ENCODE results near the gene ACSL6. TPM values are rescaled to one million over a fixed set of nuclear protein-coding genes. Genes with fewer than 3 reads are reported as not detected.

The ACSL6 gene
- polyA plus RNA-seq, 3 donors: 0.11 to 0.64 (median 0.15) TPM

DNA sequence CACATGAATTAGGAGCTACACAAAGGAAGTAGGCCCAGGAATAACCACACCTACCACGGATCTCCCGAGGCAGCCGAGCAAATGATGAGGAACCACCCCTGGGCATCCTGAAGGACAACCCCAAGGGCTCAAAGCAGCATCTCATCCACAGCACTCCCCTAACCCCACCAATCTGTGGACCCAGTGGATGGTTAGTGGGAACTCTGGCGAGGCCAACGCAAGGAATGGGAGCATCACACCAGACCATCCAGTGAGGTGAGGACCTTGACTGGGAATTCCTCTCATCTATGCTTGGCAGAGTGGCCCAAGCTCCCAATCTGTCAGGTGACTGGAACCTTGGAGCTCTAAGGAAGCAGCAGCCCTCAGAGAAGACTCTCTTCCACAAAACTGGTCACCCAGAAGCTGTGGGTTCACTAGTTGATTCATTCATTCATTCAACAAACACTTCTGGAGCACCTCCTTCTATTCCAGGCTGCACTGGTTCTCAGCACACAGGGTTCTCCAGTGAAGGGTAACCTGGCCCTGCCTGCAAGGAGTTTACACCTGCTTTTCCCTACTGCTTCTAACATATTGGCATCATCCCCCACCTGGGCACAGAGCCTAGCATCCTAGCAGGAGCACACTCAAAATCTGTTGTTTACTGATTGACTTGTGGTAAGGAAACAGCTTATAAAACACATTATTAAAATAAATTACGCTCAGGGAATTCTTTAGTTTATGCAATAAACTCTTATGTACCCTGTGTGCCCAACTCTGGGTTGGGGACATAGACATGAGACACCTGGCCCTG lies 4.9 kb downstream of the ACSL6 start:
- no peak overlapping the region for H3K27ac ChIP-seq (ENCODE audit: low read depth, low read length)
- WGBS, 3 donors: 86 to 89% (median 87%) methylated on average over 6 of the region's 6 CpGs

DNA sequence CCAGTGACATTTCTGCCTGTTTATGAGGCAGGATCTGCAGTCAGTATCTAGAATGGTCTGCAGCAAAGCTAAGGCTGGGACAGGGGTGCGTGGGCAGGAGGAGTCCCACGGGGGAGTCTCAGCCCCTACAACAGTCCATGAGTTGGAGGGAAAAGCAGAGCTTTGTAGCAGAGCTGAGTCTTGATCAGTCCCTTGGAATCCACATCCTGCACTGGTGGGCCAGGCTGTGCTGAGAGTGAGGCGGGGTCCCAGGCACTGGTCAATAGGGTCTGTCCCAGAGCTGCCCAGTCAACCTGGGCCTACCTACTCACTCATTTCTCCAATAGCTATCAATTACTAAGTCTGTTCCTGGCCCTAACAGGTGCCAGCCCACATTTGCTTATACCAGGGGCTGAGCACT lies 5.9 kb downstream of the ACSL6 start:
- no peak overlapping the region for H3K27ac ChIP-seq (ENCODE audit: low read depth, low read length)
- WGBS, 3 donors: 86 to 94% (median 93%) methylated on average over 3 of the region's 3 CpGs

DNA sequence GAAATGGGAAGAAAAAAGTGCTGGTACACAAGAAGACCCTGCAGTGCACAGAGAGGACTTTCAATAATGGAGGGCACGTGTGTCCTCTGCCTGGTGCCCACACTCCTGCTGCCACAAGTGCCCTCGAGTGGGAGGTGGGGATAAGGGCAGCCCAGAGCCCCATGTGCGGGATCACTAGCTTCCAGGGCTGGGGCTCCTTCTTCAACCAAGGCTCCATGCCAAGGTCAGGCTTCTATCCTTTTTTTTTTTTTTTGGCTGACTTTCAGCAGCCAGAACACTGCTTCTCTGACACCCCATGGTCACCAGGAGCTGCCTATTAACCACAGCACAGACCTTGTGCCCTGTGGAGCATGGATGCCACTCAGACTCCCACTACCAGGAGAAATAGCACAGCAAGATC lies 7.5 kb downstream of the ACSL6 start:
- 60 to 85% (median 75%) methylated on average over 3 of the region's 3 CpGs for WGBS, 3 donors
- no peak overlapping the region for H3K27ac ChIP-seq (ENCODE audit: low read depth, low read length)

DNA sequence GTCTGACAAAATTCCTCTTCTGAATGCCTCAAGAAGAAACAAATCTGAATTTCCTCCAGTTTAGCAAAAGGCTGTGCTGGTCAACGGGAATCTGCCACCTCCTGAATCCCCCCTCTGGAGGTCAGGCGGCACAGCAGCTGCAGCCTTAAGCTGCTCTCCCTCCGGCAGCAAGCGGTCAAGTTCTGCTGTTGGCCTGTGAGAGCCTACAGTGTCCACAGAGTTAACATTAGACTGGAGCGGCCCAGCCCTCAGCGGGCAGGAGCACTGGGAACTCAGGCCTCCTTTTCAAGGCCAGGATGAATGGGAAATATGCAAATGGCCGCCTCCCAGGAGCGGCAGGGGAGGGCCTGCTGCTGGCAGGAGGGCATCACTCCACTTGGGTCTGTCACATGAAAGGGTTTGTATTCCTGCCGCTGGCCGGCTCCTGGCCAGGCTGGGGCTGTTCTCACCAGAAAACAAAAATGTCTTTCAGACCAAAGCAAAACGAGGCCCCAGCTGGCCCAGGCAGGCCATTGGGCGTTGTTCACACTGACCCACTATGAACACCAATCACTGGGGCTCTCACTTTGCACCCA lies 8.2 kb downstream of the ACSL6 start:
- no peak overlapping the region for H3K27ac ChIP-seq (ENCODE audit: low read depth, low read length)
- WGBS, 3 donors: 28 to 66% (median 57%) methylated on average over 12 of the region's 12 CpGs

DNA sequence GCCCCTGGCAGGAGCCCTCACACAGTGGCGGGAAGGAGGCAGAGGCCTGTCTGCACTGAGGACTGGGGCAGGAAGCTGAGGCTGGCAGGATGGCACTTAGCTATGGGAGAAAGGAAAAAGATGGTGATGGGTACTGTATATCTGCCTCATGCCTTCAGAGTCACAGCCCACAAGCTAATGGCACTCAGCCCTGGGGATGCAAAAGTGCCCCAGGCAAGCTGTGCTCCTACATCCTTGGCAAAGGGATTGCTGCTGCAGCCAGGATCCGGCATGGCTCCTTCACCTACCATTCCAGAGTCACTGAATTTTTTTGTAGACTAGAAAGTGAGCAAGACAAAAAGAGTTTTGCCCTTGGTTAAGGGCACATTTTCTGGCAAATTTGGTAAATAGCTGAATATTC lies 8.7 kb downstream of the ACSL6 start:
- 81 to 88% (median 84%) methylated on average over 2 of the region's 2 CpGs for WGBS, 3 donors
- no peak overlapping the region for H3K27ac ChIP-seq (ENCODE audit: low read depth, low read length)

DNA sequence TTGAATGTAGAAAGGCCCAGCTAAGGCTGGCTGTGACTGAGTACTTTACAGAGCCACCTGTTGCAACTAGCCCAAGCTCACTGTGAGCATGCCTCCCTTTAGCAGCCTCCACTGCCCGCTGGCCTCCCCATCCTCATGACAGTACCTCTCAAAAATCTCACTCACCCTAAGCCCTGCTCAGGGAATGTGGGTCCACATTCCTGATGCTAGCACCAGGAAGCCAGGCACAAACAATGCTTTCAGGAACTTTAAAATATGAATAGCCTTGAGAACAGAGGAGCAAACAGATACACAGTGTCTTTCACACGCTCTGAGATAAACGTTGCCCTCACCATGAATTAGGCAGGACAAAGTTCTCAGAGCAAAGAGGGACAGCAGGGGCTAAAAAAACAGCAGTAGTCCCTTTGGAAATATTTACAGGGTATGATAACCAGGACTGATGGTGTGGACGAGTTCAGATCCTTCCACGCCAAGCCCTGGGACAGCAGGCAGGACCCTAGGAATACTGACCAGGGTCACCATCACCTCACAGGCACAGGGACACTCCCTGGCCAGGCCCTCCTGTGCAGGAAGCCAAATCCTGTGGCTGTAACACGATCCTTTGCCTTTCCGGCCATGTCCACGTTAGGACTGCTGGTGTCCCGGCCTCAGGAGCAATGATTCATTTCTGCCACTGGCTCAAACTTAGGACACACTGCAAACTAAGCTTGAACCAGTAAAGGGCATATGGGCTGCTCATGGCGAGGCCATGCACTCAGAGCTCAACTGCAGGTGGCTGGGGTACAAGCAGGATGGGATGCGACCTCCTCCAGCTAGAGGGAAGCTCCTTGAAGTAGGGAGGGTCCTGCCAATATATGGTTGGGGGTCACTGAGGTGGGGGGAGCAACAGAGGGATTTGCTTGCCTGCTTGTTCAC lies 9.6 kb downstream of the ACSL6 start:
- no peak overlapping the region for H3K27ac ChIP-seq (ENCODE audit: low read depth, low read length)
- 54 to 69% (median 65%) methylated on average over 11 of the region's 11 CpGs for WGBS, 3 donors

DNA sequence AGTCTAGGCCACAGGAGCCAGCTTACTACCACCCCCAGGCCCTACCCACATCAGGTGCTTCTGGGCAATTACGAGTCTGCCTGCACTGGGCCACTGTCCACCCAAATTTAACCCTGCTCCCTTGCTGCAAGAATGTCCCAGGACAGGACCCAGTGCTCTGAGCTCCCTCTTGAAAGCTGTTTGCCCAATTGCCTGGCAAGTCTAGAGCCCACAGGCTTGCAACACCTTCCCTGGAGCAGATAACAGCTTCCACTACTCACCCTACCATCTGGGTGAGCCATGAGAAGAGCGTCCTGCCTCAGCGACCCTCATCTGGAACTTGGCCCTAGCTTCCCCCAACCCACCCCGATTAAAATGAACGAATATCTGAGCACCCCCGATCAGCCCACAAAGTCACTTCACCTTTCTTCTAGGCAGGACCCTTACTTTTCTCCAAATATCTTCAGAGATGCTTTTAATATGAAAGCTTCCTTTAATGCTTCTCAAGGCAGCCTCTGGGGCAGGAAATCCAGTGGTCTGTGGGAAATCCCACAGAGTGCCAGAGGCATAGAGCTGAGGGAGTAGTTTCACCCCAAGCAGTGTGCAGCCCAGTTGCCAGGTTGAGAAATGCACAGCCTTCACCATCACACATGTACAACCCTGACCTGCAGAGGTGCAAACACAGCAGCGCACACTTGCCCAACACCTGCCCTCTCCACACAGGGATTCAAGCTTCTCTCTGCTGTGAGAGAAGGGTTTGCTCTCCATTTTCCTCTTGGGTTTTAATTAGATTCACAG lies 10.6 kb downstream of the ACSL6 start:
- 42 to 90% (median 55%) methylated on average over 7 of the region's 7 CpGs for WGBS, 3 donors
- H3K27ac ChIP-seq (ENCODE audit: low read depth, low read length): no peak overlapping the region

DNA sequence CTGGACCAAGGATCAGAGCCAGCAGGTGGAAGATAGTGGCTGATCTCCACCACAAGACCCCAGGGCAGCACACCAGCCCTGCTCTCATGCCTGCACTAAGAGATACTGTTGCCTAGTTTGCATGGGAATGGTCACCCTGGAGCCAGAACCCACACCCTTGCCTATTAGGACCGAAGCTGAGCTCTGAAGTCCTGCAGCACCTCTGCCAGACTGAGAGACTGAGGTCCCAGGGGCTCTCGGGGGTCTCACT lies 11.3 kb downstream of the ACSL6 start:
- H3K27ac ChIP-seq (ENCODE audit: low read depth, low read length): no peak overlapping the region
- 45 to 74% (median 67%) methylated on average over 2 of the region's 2 CpGs for WGBS, 3 donors

DNA sequence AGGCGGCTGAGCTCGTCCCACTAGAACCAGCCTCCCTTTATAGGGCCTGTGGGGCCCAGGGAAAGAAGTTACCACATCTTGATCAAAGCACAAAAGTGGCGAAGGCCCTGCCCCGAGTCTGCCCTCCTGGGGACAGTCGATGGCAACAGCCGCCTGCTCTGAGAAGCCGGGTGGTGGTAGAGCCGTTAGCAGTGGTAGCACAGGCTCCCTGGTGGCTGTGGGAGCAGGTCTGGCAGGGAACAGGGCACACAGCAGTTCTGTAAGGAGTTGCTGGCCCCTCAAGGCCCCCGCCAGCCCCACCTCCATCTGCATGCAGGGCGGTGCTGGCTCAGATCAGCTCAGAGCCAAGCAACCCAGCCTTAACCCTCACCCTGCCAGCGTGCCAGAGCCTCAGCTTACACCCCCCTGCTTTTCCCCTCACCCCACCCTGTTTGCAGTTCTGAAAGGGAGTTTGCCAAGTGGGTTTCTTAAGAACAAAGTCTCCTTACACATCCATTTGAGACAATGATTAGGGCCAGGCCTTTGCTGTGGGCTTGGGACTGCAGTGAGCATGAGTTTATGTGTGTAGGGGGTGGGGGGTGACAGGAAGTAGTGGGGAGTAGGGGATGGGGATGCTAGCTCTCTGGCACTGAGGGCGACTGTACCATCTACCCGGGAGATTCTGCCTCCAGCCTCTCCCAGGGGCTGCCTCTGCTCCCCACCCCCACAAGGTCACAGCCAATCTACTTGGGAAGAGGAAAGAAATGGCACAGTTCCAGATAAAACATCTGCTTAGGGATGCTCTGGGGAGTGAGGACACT lies 11.8 kb downstream of the ACSL6 start:
- WGBS, 3 donors: 47 to 54% (median 51%) methylated on average over 13 of the region's 13 CpGs
- no peak overlapping the region for H3K27ac ChIP-seq (ENCODE audit: low read depth, low read length)

DNA sequence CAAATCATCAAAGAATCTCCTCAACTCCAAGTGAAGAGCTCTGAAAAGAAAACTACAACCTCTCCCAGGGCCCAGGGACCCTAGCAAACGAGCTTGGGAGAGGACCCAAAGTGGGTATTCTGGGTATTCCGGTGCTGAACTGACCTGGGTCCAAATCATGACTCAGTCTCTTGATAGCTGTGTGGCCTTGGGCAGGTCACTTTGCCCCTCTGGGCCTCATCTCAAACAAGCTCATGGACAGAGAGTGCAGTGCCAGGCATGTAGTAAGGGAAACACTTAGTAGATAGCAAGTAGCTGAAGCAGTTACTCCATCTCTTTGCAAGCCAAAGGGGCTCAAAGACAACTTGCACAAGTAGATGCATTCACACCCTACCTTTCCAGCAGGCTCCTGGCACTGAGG lies 12.4 kb downstream of the ACSL6 start:
- no peak overlapping the region for H3K27ac ChIP-seq (ENCODE audit: low read depth, low read length)
- 71 to 93% (median 88%) methylated on average over 2 of the region's 2 CpGs for WGBS, 3 donors

DNA sequence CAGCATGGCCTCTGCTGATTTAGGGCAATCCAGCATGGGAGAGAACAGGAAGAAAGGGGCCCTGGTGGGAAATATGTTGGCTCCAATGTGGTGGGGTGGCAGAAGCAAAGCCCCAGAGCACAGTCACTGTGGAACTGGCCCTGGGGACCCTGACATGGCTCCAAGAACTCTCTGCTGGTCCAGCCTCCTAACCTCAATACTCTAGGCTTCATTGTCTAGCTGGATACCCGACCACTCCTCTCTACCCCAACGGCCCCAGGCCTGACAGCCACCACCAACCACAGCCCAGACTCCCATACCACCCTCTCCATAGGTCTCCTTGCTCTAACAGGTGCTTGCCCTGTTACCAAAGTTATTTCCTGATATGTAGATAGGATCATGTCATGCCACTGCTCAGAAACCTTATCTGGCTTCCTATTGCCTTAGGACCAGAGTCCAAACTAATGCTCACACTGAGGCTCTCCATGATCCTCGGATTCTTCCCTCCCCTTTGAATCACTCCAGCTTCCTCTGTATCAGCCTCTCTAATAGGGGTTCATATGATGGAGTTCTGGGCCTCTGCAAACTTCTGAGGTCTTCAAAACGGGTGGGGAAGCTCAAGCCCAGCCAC lies 12.9 kb downstream of the ACSL6 start:
- no peak overlapping the region for H3K27ac ChIP-seq (ENCODE audit: low read depth, low read length)
- WGBS, 3 donors: 66 to 76% (median 76%) methylated on average over 4 of the region's 4 CpGs

DNA sequence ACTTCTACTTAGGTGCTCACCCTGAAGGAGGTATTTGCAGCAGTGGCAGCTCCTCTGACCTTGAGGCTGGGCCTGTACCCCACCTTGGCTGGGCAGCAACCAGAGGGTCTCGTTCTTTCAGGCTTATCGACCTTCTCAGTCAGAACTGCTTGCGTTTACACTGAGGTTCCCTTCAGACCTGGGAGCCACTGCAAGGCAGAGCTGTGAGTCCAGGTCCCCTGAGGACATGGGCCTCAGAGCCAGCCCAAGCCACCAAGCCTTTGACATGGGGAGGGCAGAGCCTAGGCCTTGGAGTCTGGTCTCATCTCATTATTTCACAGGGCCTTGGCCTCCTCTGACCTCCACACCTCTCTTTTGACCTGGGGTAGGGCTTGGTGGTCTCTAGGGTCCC lies 13.7 kb downstream of the ACSL6 start:
- H3K27ac ChIP-seq (ENCODE audit: low read depth, low read length): no peak overlapping the region
- WGBS, 3 donors: 85 to 99% (median 97%) methylated on average over 3 of the region's 3 CpGs

DNA sequence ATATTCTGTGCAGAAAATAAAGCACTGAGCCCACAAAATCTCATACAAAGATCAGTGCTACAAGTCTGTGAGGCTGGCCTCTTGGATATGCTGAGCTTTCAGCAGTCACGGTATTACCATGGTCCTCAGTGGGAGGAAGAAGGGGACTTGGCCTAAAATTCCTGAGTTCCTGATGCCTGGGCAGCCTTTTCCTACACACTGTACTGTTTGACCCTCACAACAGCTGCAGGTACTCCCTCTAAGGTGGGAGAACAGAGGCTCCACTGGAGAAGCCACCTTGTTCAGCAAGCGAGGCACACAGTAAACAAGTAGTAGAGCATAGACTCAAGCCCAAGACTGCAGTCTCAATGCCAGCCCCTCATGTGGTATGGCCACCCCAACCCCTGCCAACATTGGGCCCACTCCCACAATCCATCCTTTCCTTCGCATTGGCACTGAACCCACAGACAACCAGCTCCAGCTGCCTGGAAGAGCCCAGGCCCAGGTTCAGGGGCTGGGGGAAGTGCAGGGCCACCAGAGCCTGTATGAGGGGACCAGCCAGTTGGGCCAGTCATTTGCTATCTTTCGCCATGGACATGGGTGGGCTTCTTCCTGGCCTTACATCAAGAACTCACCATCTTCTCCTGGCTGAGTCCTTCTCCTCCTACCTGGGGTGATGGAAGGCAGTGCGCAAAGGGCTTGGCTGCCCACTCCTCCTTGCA lies 14.3 kb downstream of the ACSL6 start:
- WGBS, 3 donors: 79 to 94% (median 91%) methylated on average over 5 of the region's 5 CpGs
- H3K27ac ChIP-seq (ENCODE audit: low read depth, low read length): no peak overlapping the region

DNA sequence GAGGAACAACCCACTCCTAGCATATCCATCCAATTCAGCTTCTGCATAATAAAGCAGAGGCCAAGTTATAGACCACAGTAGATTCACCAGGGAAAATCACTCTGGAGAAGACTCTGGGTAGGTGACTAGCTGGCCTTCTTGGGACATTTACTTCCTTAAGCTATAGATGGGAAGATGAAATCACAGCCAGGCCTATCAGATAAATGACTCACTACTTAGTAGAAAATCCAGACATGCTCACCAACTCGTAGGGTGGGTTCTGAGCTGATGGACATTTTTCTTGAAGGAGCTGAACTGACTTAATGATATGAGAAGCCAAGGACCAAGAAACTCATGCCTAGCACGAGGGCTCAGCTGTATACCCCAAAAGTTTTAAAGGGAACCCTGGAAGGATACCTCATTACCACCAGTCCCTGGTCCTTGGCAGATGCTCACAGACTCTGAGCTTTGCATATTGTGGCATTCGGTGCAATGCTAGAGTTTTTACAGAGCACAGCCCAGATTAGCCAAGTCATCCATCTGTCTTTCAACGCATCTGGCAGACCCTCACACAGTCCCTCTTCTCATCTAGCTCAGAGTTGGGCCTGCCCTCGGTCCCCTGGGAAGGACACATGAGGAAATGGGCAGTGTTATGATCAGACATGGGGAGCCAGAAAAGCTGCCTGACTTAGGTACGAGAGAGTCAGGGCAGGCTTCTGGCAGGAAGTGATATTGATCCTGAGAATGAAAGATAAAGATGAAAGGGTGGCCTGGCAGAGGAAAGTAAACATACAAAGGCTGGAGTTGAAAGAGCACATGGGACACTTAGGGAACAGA lies 15.0 kb downstream of the ACSL6 start:
- WGBS, 3 donors: 40 to 54% (median 52%) methylated on average over 6 of the region's 6 CpGs
- no peak overlapping the region for H3K27ac ChIP-seq (ENCODE audit: low read depth, low read length)

DNA sequence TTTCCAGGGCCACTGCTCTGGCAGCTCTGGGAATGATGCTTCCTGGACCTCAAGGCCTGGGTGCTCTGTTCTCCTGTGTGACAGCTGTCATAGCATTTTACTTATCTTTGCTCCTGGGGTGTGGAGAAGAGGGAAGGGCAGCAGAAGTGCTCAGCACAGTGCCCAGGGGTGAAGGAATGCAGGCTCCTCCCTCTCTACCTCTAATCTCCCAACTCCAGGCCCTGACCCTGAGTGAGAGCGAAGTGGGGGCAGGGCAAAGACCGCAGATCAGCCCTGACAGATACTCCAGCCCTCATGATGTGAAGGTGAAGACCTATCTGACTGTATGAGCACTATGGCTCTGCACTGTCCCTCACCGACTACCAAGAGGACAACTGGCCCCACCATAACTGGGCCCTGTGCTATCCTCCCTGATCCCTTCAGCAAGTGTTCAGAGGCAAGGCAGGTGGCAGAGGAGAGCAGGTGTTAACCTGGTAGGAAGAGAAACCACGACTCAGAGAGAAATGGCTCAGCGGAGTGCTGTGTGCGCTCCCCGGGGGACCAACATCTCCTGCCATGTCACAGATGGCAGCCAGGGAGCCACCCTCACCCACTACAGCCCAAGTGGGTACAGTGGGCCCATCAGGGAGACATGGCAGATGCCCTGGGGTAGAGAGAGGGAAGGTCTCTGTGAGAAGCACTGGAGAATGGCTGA lies 16.8 kb downstream of the ACSL6 start:
- WGBS, 3 donors: 68 to 80% (median 79%) methylated on average over 7 of the region's 7 CpGs

DNA sequence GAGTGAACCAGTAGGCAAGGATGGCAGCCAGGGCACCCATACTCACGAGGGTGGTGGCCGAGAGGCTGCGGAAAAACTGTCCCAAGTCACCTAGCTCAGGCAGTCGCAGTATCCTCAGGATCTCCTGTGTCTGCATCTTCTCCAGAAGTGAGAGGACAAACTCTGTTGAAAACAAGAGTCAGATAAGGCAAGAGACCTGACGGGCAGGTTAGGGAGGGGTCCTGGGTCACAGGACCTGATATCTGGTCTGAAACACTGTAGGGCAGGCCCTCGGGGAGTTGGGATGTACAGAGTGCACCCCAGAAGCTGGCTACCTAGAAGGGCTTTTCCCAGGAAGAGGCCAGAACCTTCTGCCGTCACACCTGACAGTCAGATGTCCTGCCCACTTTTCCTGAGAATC lies 17.4 kb downstream of the ACSL6 start:
- no peak overlapping the region for H3K27ac ChIP-seq (ENCODE audit: low read depth, low read length)
- 78 to 96% (median 83%) methylated on average over 7 of the region's 7 CpGs for WGBS, 3 donors

More for the DNA sequence above, 16.8 kb downstream of the ACSL6 start:
- no peak overlapping the region for H3K27ac ChIP-seq (ENCODE audit: low read depth, low read length)
